Measurements from ENCODE around the gene PAQR4.

Gene PAQR4

DNA sequence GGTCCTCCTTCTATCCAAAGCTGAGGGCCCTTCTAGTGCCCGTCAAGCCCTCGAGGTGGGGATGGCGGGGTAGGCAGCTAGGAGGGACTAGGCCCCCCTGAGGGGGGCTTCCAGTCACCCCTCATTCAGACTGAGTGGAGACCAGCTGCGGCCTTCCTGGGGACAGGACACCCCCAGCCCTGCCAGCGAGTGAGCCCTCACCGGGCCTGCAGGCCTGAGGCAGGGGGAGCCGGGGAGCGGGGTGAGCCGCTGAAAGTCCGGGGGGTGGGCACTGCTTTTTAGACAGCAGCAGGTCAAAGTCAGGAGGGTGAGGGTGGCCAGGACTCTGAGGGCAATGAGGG lies 13.7 kb upstream of the PAQR4 start:
- Histone ChIP-seq H3K4me3 (ENCODE audit: low read depth, low read length) (no peak overlapping the region), H3K4me1 (ENCODE audit: control insufficient read depth, insufficient read depth, low read length) (no peaks in the 10 kb centered on the region), H3K27ac (ENCODE audit: extremely low read depth, low read depth, low read length) (no peak overlapping the region), H3K9me3 (ENCODE audit: control insufficient read depth, insufficient read depth, low read depth, low read length) (no peaks in the 10 kb centered on the region), H3K36me3 (ENCODE audit: control insufficient read depth in 2 of 2, insufficient read depth in 1 of 2, low read length in 2 of 2) (no peaks in the 10 kb centered on the region)
- POLR2A ChIA-PET, result no interaction called here
- CTCF ChIA-PET, result no interaction called here
- no peak for TF ChIP-seq SCRT2 (tag by site-specific recombination; IDR thresholded peaks at IDR 0.05)
- no peak for TF ChIP-seq GLIS2 (tag by site-specific recombination; IDR thresholded peaks at IDR 0.05)
- TF ChIP-seq PRDM4 (tag by site-specific recombination; IDR thresholded peaks at IDR 0.05), result no peak
- no peak for TF ChIP-seq ZBTB7A (tag by site-specific recombination; IDR thresholded peaks at IDR 0.05; ENCODE audit: low read depth)
- no peak for TF ChIP-seq TRIM28 (IDR thresholded peaks at IDR 0.05; ENCODE audit: borderline replicate concordance, low read length)
- no peak for TF ChIP-seq MZF1 (tag by site-specific recombination; IDR thresholded peaks at IDR 0.05; ENCODE audit: borderline replicate concordance)
- no peak for TF ChIP-seq ZNF555 (tag by site-specific recombination; conservative IDR thresholded peaks at IDR 0.05)
- TF ChIP-seq, protein P1, sequence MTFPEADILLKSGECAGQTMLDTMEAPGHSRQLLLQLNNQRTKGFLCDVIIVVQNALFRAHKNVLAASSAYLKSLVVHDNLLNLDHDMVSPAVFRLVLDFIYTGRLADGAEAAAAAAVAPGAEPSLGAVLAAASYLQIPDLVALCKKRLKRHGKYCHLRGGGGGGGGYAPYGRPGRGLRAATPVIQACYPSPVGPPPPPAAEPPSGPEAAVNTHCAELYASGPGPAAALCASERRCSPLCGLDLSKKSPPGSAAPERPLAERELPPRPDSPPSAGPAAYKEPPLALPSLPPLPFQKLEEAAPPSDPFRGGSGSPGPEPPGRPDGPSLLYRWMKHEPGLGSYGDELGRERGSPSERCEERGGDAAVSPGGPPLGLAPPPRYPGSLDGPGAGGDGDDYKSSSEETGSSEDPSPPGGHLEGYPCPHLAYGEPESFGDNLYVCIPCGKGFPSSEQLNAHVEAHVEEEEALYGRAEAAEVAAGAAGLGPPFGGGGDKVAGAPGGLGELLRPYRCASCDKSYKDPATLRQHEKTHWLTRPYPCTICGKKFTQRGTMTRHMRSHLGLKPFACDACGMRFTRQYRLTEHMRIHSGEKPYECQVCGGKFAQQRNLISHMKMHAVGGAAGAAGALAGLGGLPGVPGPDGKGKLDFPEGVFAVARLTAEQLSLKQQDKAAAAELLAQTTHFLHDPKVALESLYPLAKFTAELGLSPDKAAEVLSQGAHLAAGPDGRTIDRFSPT (tag by site-specific recombination; IDR thresholded peaks at IDR 0.05), result no peak
- TF ChIP-seq ZBTB49 (tag by site-specific recombination; IDR thresholded peaks at IDR 0.05; ENCODE audit: low read depth), result no peak
- no peak for TF ChIP-seq ZNF335 (tag by site-specific recombination; conservative IDR thresholded peaks at IDR 0.05)
- TF ChIP-seq ZNF121 (tag by site-specific recombination; IDR thresholded peaks at IDR 0.05), result no peak
- TF ChIP-seq ZNF654 (tag by site-specific recombination; IDR thresholded peaks at IDR 0.05; ENCODE audit: low read depth), result no peak
- TF ChIP-seq, protein P2, sequence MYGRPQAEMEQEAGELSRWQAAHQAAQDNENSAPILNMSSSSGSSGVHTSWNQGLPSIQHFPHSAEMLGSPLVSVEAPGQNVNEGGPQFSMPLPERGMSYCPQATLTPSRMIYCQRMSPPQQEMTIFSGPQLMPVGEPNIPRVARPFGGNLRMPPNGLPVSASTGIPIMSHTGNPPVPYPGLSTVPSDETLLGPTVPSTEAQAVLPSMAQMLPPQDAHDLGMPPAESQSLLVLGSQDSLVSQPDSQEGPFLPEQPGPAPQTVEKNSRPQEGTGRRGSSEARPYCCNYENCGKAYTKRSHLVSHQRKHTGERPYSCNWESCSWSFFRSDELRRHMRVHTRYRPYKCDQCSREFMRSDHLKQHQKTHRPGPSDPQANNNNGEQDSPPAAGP (tag by site-specific recombination; IDR thresholded peaks at IDR 0.05), result no peak
- no peak for TF ChIP-seq MYNN (tag by site-specific recombination; IDR thresholded peaks at IDR 0.05; ENCODE audit: borderline replicate concordance)
- TF ChIP-seq INSM2 (tag by site-specific recombination; IDR thresholded peaks at IDR 0.05), result no peak
- TF ChIP-seq ZNF521 (tag by site-specific recombination; IDR thresholded peaks at IDR 0.05), result no peak
- no peak for TF ChIP-seq ZNF391 (tag by site-specific recombination; IDR thresholded peaks at IDR 0.05; ENCODE audit: borderline replicate concordance, low read depth)
- TF ChIP-seq ZNF324 (tag by site-specific recombination; IDR thresholded peaks at IDR 0.05), result no peak
- no peak for TF ChIP-seq ZNF341 (tag by site-specific recombination; IDR thresholded peaks at IDR 0.05; ENCODE audit: low read depth)

Measured in HEK293 (cell line).